Smooth muscle cell (in vitro differentiated cells): Measurements from ENCODE around the gene SLC13A2. TPM values are rescaled to one million over a fixed set of nuclear protein-coding genes. Genes with fewer than 3 reads are reported as not detected.

Source experiments
- DNase-seq: peaks from one replicate; lab custom pipeline; 2025; ENCODE audit not compliant: unreplicated experiment; lab: John Stamatoyannopoulos, UW
- H2AFZ ChIP-seq: fragments of 200-600 bp; sonication (generic); 2 replicates; pipeline ENCODE4 v1.6.0; 2016; ENCODE audit warnings: antibody characterized with exemption, low read depth, mild to moderate bottlenecking
- H3F3A ChIP-seq: fragments of 200-600 bp; sonication (generic); 2 replicates; pipeline ENCODE4 v1.6.0; 2017; ENCODE audit warnings: antibody characterized with exemption, low read depth
- H3K27ac ChIP-seq: fragments of 200-600 bp; sonication (generic); 2 replicates; pipeline ENCODE4 v1.5.1; 2016; ENCODE audit warnings: low read depth, mild to moderate bottlenecking
- H3K27me3 ChIP-seq: fragments of 200-600 bp; sonication (generic); 2 replicates; pipeline ENCODE4 v1.6.1; 2016; ENCODE audit warnings: low read depth, mild to moderate bottlenecking
- H3K36me3 ChIP-seq: fragments of 200-600 bp; sonication (generic); 2 replicates; pipeline ENCODE4 v1.5.1; 2016; ENCODE audit warnings: low read depth
- H3K4me1 ChIP-seq: fragments of 200-600 bp; sonication (generic); 2 replicates; pipeline ENCODE4 v1.5.1; 2016; ENCODE audit warnings: low read depth
- H3K4me2 ChIP-seq: fragments of 200-600 bp; sonication (generic); 2 replicates; pipeline ENCODE4 v1.6.0; 2016; ENCODE audit warnings: mild to moderate bottlenecking
- H3K4me3 ChIP-seq: fragments of 200-600 bp; sonication (generic); 2 replicates; pipeline ENCODE4 v1.5.1; 2016; ENCODE audit warnings: mild to moderate bottlenecking
- H3K79me2 ChIP-seq: fragments of 200-600 bp; sonication (generic); 2 replicates; pipeline ENCODE4 v1.6.0; 2016; ENCODE audit warnings: low read depth, mild to moderate bottlenecking
- H3K9ac ChIP-seq: fragments of 200-600 bp; sonication (generic); 2 replicates; pipeline ENCODE4 v1.6.0; 2016; ENCODE audit warnings: low read depth
- H3K9me3 ChIP-seq: fragments of 200-600 bp; sonication (generic); replicated peaks from 2 replicates; pipeline ENCODE4 v1.5.1; 2016; ENCODE audit warnings: low read depth
- H4K20me1 ChIP-seq: fragments of 200-600 bp; sonication (generic); 2 replicates; pipeline ENCODE4 v1.6.0; 2016; ENCODE audit warnings: low read depth
- CTCF ChIP-seq: fragments of 200-600 bp; sonication (generic); IDR thresholded peaks from 2 replicates; pipeline ENCODE4 v1.5.1; 2017; ENCODE audit warnings: borderline replicate concordance, mild to moderate bottlenecking, antibody characterized with exemption; ENCODE audit not compliant: insufficient read depth, poor library complexity, severe bottlenecking
- WGBS: methylation state at CpG from one replicate; pipeline ENCODE4 v1.1.7; 2016; ENCODE audit warnings: low lambda C conversion rate; 5-methylcytosine and 5-hydroxymethylcytosine counted together
- polyA plus RNA-seq: library from polyadenylated mRNA; unstranded; fragments of >200 nt; fragmentation: Nextera tagmentation; extraction: Ambion mirVana; gene quantifications from 2 replicates; pipeline ENCODE4 v1.2.1, GENCODE V29; 2016
- total RNA-seq: library from RNA; depleted of rRNA; stranded (reverse); fragments of >200 nt; gene quantifications from 2 replicates; pipeline ENCODE4 v1.2.3, GENCODE V29; 2014

SLC13A2 gene
- total and polyA plus RNA-seq, 2 experiments from 2014 or later: not detected

GRCh38 chr17:28533091-28533807 lies 59.8 kb downstream of the SLC13A2 start:
- no peak for TF ChIP-seq CTCF
- Histone ChIP-seq H3K27ac (no peak overlapping the region), H3K4me3 (no peak overlapping the region), H3K9ac (no peak overlapping the region), H4K20me1 (no peaks in the 10 kb centered on the region), H3K4me2 (no peak overlapping the region), H3K79me2 (no peaks in the 10 kb centered on the region), H3K9me3 (no peaks in the 10 kb centered on the region), H3F3A (no peaks in the 10 kb centered on the region), H3K4me1 (no peaks in the 10 kb centered on the region), H3K27me3 (no peaks in the 10 kb centered on the region), H3K36me3 (no peaks in the 10 kb centered on the region), H2AFZ (no peak overlapping the region)
- no peak for DNase-seq
- 80% methylated on average over 16 of the region's 16 CpGs for WGBS

GRCh38 chr17:28534740-28535375 lies 61.4 kb downstream of the SLC13A2 start:
- Histone ChIP-seq H3F3A (no peaks in the 10 kb centered on the region), H3K4me3 (no peak overlapping the region)
- 91% methylated on average over 9 of the region's 11 CpGs for WGBS

GRCh38 chr17:28536532-28537218 lies 63.2 kb downstream of the SLC13A2 start:
- 82% methylated on average over 9 of the region's 9 CpGs for WGBS
- Histone ChIP-seq H3K27me3 (no peaks in the 10 kb centered on the region), H3K9ac (no peak overlapping the region), H3K36me3 (no peaks in the 10 kb centered on the region), H2AFZ (no peak overlapping the region), H3K9me3 (no peaks in the 10 kb centered on the region), H4K20me1 (no peaks in the 10 kb centered on the region), H3K4me2 (no peak overlapping the region), H3K4me3 (no peak overlapping the region), H3F3A (no peaks in the 10 kb centered on the region), H3K4me1 (no peaks in the 10 kb centered on the region), H3K27ac (no peak overlapping the region), H3K79me2 (no peaks in the 10 kb centered on the region)
- no peak for DNase-seq
- no peak for TF ChIP-seq CTCF

More at GRCh38 chr17:28534740-28535375, 61.4 kb downstream of the SLC13A2 start:
- Histone ChIP-seq H3K27me3 (no peaks in the 10 kb centered on the region), H3K9ac (no peak overlapping the region), H3K36me3 (no peaks in the 10 kb centered on the region), H4K20me1 (no peaks in the 10 kb centered on the region), H3K4me2 (no peak overlapping the region), H2AFZ (no peak overlapping the region), H3K79me2 (no peaks in the 10 kb centered on the region), H3K9me3 (no peaks in the 10 kb centered on the region), H3K4me1 (no peaks in the 10 kb centered on the region), H3K27ac (no peak overlapping the region)
- no peak for DNase-seq
- no peak for TF ChIP-seq CTCF
